Ovary (tissue), 9 donors: ENCODE results near the gene EXOC7. TPM values are rescaled to one million over a fixed set of nuclear protein-coding genes. Genes with fewer than 3 reads are reported as not detected.

Experiments used
- DNase-seq, 5 donors: peaks; one replicate each; pipeline ENCODE4 v3.0.0-alpha.2; 2019 to 2020
- H3K27ac ChIP-seq, 2 donors: fragments of 200-600 bp; one replicate each; pipeline versions ENCODE4 v1.5.1 to v1.8.0; 2019 to 2022
- H3K27me3 ChIP-seq: fragments of 200-600 bp; one replicate; pipeline ENCODE4 v1.8.0; 2022
- H3K36me3 ChIP-seq: fragments of 200-600 bp; sonication (generic); one replicate; pipeline ENCODE4 v1.5.1; 2019
- H3K4me1 ChIP-seq: one replicate; pipeline ENCODE4 v1.8.1; 2013; ENCODE audit warnings: mild to moderate bottlenecking, moderate library complexity; ENCODE audit not compliant: insufficient read depth
- H3K4me3 ChIP-seq: fragments of 200-600 bp; sonication (generic); one replicate; pipeline ENCODE4 v1.5.1; 2017
- H3K9me3 ChIP-seq, 2 donors: fragments of 200-600 bp in 1 of 2; sonication (generic) in 1 of 2; one replicate each; pipeline versions ENCODE4 v1.5.1 to v1.8.1; 2013 to 2019; ENCODE audit warnings: mild to moderate bottlenecking in 1 of 2, moderate library complexity in 1 of 2
- EP300 ChIP-seq: sonication (generic); formaldehyde crosslinking; IDR thresholded peaks from one replicate; pipeline ENCODE4 v1.6.1; 2017; ENCODE audit warnings: antibody characterized with exemption
- POLR2A ChIP-seq: fragments of 450-650 bp; IDR thresholded peaks from one replicate; pipeline ENCODE4 v1.6.1; 2017; ENCODE audit warnings: antibody characterized with exemption, mild to moderate bottlenecking, moderate library complexity
- WGBS, 3 donors: extraction: QIAGEN DNeasy Blood & Tissue Kit in 1 of 3; methylation state at CpG; one replicate each; pipeline versions ENCODE4 v1.1.5 to v1.1.7; 2013 to 2017; 5-methylcytosine and 5-hydroxymethylcytosine counted together
- intact Hi-C, 4 donors: fragments of 100-400 bp; cut with DNase I; formaldehyde crosslinking; loops; one replicate each; pipeline versions ENCODE4 v1.11.0 to v1.15.1; 2022 to 2023
- polyA plus RNA-seq, 2 donors: library from polyadenylated mRNA; stranded (reverse); fragments of 200-250 nt in 1 of 2; fragments of 350-450 nt in 1 of 2; fragmentation: Illumina TruSeq in 1 of 2; extraction: RNeasy Lipid Tissue Mini Kit (QIAGEN cat#74804) in 1 of 2; gene quantifications; one replicate each; pipeline ENCODE4 v1.2.3, GENCODE V29; 2013 to 2014
- total RNA-seq, 7 donors: library from RNA; depleted of rRNA in 2 of 7; stranded (reverse); fragments of >200 nt in 2 of 7; fragmentation: NEBNext Ultra II Directional in 3 of 7; extraction: Animal tissue kit (Norgen Biotek cat#: 25700) in 3 of 7; gene quantifications; one replicate each; pipeline versions ENCODE4 v1.1.0 to v1.2.4, GENCODE V29; 2016 to 2023
- TF ChIP-seq, protein P1 (sequence below), 3 donors: fragments of 450-650 bp in 2 of 3; fragments of 200-600 bp in 1 of 3; IDR thresholded peaks; one replicate each; pipeline versions ENCODE4 v1.5.1 to v1.8.0; 2016 to 2022; ENCODE audit warnings: antibody characterized with exemption in 3 of 3, mild to moderate bottlenecking in 1 of 3
- donor health status: DM: no; HTN: no; CAD: no; lungs with moderate emphysema.
- donor health status: DM: no; HTN: no; CAD: no.
- donor health status: Bipolar disorder and iron deficiency.
- donor health status: DM: yes; HTN: yes; CAD: no.
- donor health status: DM: no; HTN: no; CAD: no.
- donor health status: DM: yes; HTN: yes; CAD: no.

Gene EXOC7
- total and polyA plus RNA-seq, 9 donors: 46.9 to 121 (median 114) TPM

- TF ChIP-seq, protein P1, sequence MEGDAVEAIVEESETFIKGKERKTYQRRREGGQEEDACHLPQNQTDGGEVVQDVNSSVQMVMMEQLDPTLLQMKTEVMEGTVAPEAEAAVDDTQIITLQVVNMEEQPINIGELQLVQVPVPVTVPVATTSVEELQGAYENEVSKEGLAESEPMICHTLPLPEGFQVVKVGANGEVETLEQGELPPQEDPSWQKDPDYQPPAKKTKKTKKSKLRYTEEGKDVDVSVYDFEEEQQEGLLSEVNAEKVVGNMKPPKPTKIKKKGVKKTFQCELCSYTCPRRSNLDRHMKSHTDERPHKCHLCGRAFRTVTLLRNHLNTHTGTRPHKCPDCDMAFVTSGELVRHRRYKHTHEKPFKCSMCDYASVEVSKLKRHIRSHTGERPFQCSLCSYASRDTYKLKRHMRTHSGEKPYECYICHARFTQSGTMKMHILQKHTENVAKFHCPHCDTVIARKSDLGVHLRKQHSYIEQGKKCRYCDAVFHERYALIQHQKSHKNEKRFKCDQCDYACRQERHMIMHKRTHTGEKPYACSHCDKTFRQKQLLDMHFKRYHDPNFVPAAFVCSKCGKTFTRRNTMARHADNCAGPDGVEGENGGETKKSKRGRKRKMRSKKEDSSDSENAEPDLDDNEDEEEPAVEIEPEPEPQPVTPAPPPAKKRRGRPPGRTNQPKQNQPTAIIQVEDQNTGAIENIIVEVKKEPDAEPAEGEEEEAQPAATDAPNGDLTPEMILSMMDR (IDR thresholded peaks at IDR 0.05): no peak
- TF ChIP-seq POLR2A (no peak), EP300 (no peak)
- no peaks in the 10 kb centered on the region for H3K4me1 ChIP-seq
- WGBS, 3 donors: 50 to 69% (median 58%) methylated on average over 18 to 21 of the region's 21 CpGs
- H3K4me3 ChIP-seq: no peak overlapping the region
- no peak for DNase-seq
- H3K27ac ChIP-seq: no peak overlapping the region
- intact Hi-C loops: no loop called here
- H3K36me3 ChIP-seq: no peaks in the 10 kb centered on the region
- no peaks in the 10 kb centered on the region for H3K27me3 ChIP-seq
- no peaks in the 10 kb centered on the region for H3K9me3 ChIP-seq
Measured at GRCh38 chr17:76131692-76132573, 28.3 kb upstream of the EXOC7 start.

- H3K4me3 ChIP-seq: no peak overlapping the region
- DNase-seq: no peak
- H3K27ac ChIP-seq: no peak overlapping the region
- H3K4me1 ChIP-seq: no peaks in the 10 kb centered on the region
- no peaks in the 10 kb centered on the region for H3K36me3 ChIP-seq
- 54 to 69% (median 68%) methylated on average over 21 of the region's 21 CpGs for WGBS, 3 donors
- intact Hi-C loops: no loop called here
- H3K27me3 ChIP-seq: no peaks in the 10 kb centered on the region
- no peaks in the 10 kb centered on the region for H3K9me3 ChIP-seq
- TF ChIP-seq EP300 (no peak), POLR2A (no peak)
- TF ChIP-seq, protein P1 (IDR thresholded peaks at IDR 0.05): no peak
Measured at GRCh38 chr17:76131051-76131691, 27.6 kb upstream of the EXOC7 start.

- Histone ChIP-seq H3K4me1 (no peaks in the 10 kb centered on the region), H3K36me3 (no peaks in the 10 kb centered on the region), H3K27ac (no peak overlapping the region), H3K9me3 (no peaks in the 10 kb centered on the region), H3K27me3 (no peaks in the 10 kb centered on the region), H3K4me3 (no peak overlapping the region)
- intact Hi-C loops: no loop called here
- WGBS, 3 donors: 51 to 71% (median 61%) methylated on average over 12 to 13 of the region's 13 CpGs
- no peak for DNase-seq
- TF ChIP-seq, protein P1 (IDR thresholded peaks at IDR 0.05): no peak
- TF ChIP-seq EP300: no peak
Measured at GRCh38 chr17:76130473-76130872, 26.9 kb upstream of the EXOC7 start.

GRCh38 chr17:76125922-76126321, 22.3 kb upstream of the EXOC7 start:
- Histone ChIP-seq H3K4me3 (no peak overlapping the region), H3K27ac (no peak overlapping the region), H3K27me3 (no peaks in the 10 kb centered on the region), H3K9me3 (no peaks in the 10 kb centered on the region), H3K4me1 (peaks cover 2% of the 10 kb centered on the region), H3K36me3 (no peaks in the 10 kb centered on the region)
- intact Hi-C loops: loop anchor here in 1 of 4 donors (10.0 kb wide), 1 partner anchor 59 kb away; no protein-coding TSS in a partner anchor
- DNase-seq: no peak
- TF ChIP-seq, protein P1 (IDR thresholded peaks at IDR 0.05): no peak
- TF ChIP-seq EP300: no peak
- no peak for TF ChIP-seq POLR2A
- 92 to 100% (median 95%) methylated on average over 1 of the region's 1 CpG for WGBS, 3 donors
